SW 1271 (cell line): Measurements from ENCODE around the gene C17orf107.
A peak's percentile ranks its signal among the peaks of the same experiment; 100 is the strongest.

Experiments used
- DNase-seq, 2 experiments: peaks; one replicate each; lab custom pipeline; 2025; lab: John Stamatoyannopoulos, UW

The C17orf107 gene

GRCh38 chr17:4948166-4948930 is 49.0 kb downstream of the C17orf107 start, which contains the start of gene PFN1:
Gene PFN1, minus strand, starts transcription at chr17:4948530. Its CDS starts 136 bp downstream, at chr17:4948394.
- DNase-seq = peak; percentile 69 to 85

- DNase-seq = peak; percentile 40 to 85
Measured at GRCh38 chr17:4948931-4949320, 49.6 kb downstream of the C17orf107 start.

- DNase-seq = peak; percentile 49 to 80
Measured at GRCh38 chr17:4949321-4950074, 50.2 kb downstream of the C17orf107 start.

DNA sequence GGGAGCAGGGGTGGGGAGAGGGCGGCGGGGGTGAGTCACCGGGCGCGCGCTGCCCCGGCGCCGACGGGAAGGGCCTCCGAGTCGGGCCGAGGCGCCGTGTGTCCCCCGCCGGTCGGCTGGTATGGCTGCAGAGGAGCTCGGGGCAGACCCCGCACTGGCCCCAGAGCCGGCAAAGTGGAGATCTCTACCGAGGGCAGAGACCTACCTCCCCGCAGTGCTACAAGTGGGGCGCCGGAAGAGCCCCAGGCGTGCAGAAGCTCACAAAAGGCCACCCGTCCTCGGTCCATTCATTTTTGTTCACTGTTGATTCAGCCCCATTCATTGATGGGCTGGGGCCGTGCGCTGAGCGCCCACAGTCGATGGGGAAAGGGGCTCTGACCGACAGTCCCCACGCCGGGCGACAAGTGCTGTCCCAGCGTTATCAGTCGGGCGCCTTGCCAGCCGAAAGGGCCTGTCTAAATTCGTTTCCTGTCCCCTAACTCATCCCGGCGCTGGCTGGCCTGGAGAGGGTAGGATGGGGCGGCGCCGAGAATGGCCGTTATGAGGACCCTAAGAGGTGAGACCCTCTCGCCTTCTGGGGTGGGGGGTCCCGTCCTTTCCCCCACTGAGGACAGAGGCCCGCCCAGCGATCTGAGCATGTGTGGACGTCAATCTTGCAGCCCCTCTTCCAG is 50.9 kb downstream of the C17orf107 start:
- peak in 1 of 2 experiments; percentile 47 for DNase-seq

- no peak for DNase-seq
Measured at GRCh38 chr17:4950746-4951204, 51.4 kb downstream of the C17orf107 start, which contains the start of gene ENO3. Gene ENO3, plus strand, starts transcription at chr17:4951119. Its CDS starts 711 bp downstream, at chr17:4951830.

DNA sequence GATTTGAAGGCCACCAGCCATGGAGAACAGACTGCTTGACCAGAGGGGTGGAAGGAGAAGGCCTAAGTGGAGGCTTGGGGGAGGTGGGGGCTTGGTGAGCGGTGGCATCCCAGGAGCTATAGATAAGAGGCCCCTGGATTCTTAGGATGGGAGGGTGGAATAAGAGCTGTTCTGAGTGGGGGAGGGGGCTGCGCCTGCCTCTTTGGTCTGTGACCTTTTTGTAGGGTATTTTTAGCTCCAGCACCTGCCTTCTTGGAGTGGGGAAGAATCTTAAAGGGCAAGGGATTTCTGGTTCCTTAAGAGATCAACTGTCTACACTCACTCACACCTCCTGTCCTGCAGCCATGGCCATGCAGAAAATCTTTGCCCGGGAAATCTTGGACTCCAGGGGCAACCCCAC is 52.1 kb downstream of the C17orf107 start:
- no peak for DNase-seq
